Common myeloid progenitor, CD34-positive (primary cell): ENCODE results near the gene CYP27A1.

ENCODE experiments used
- CTCF ChIA-PET: fragments of 350-600 bp; sonication (Branson Sonifier 250); formaldehyde crosslinking; loops from one replicate; lab custom pipeline; 2021; ENCODE audit warnings: antibody characterized with exemption; lab: Charles Lee
- POLR2A ChIA-PET: fragments of 350-600 bp; sonication (Branson Sonifier 250); formaldehyde crosslinking; loops from one replicate; lab custom pipeline; 2021; ENCODE audit warnings: antibody characterized with exemption; lab: Charles Lee
- DNase-seq, 3 donors: peaks; one replicate each; pipeline versions ENCODE4 v3.0.0 to v3.0.0-alpha.2; 2013
- H3K27ac ChIP-seq, 2 experiments: 1 replicate in 1 of 2; 2 replicates in 1 of 2; pipeline ENCODE4 v1.7.0; 2013; ENCODE audit warnings: inconsistent platforms in 2 of 2, low read length in 2 of 2, mild to moderate bottlenecking in 2 of 2, low read depth in 1 of 2, moderate library complexity in 1 of 2; ENCODE audit not compliant: severe bottlenecking in 2 of 2, insufficient read depth in 1 of 2, poor library complexity in 1 of 2
- H3K27me3 ChIP-seq, 5 experiments: replicated peaks in 2 of 5; 1 replicate in 3 of 5; 2 replicates in 2 of 5; pipeline versions ENCODE4 v1.6.1 to v1.7.0; 2013; ENCODE audit warnings: low read length in 4 of 5, mild to moderate bottlenecking in 2 of 5, moderate library complexity in 2 of 5, inconsistent platforms in 1 of 5; ENCODE audit not compliant: insufficient read depth in 5 of 5, control insufficient read depth in 4 of 5
- H3K36me3 ChIP-seq, 4 experiments: 1 replicate in 2 of 4; 2 replicates in 2 of 4; pipeline versions ENCODE4 v1.6.1 to v1.7.0; 2013; ENCODE audit warnings: low read length in 3 of 4, control low read depth in 1 of 4, mild to moderate bottlenecking in 1 of 4; ENCODE audit not compliant: control insufficient read depth in 4 of 4, insufficient read depth in 4 of 4
- H3K4me1 ChIP-seq, 4 experiments: 1 replicate in 3 of 4; 2 replicates in 1 of 4; pipeline versions ENCODE4 v1.6.1 to v1.7.1; 2013; ENCODE audit warnings: low read length in 3 of 4, mild to moderate bottlenecking in 3 of 4, control low read depth in 1 of 4, inconsistent platforms in 1 of 4, moderate library complexity in 1 of 4; ENCODE audit not compliant: control insufficient read depth in 4 of 4, insufficient read depth in 4 of 4; ENCODE audit errors: control extremely low read depth in 1 of 4
- H3K4me3 ChIP-seq, 7 experiments: 1 replicate in 4 of 7; 2 replicates in 3 of 7; pipeline versions ENCODE4 v1.5.1 to v1.7.0; 2013; ENCODE audit warnings: mild to moderate bottlenecking in 7 of 7, low read length in 6 of 7, moderate library complexity in 6 of 7, inconsistent platforms in 2 of 7, low read depth in 2 of 7, control low read depth in 1 of 7; ENCODE audit not compliant: insufficient read depth in 4 of 7, control insufficient read depth in 1 of 7; ENCODE audit errors: extremely low read depth in 1 of 7
- H3K9me3 ChIP-seq, 5 experiments: 1 replicate in 4 of 5; 2 replicates in 1 of 5; pipeline versions ENCODE4 v1.6.1 to v1.7.1; 2013; ENCODE audit warnings: low read length in 4 of 5, mild to moderate bottlenecking in 2 of 5, inconsistent platforms in 1 of 5, low read depth in 1 of 5, moderate library complexity in 1 of 5; ENCODE audit not compliant: control insufficient read depth in 4 of 5, insufficient read depth in 2 of 5; ENCODE audit errors: control extremely low read depth in 1 of 5
- WGBS: methylation state at CpG from one replicate; pipeline ENCODE4 v1.1.5; 2013; ENCODE audit not compliant: insufficient coverage; 5-methylcytosine and 5-hydroxymethylcytosine counted together

CYP27A1 gene

GRCh38 chr2:218798767-218799504 lies 17.0 kb downstream of the CYP27A1 start:
- WGBS = 37% methylated on average over 3 of the region's 12 CpGs
- POLR2A ChIA-PET = no interaction called here
- Histone ChIP-seq H3K36me3 (no peaks in the 10 kb centered on the region), H3K27ac (no peak overlapping the region), H3K4me1 (no peaks in the 10 kb centered on the region), H3K4me3 (no peak overlapping the region), H3K27me3 (peaks cover 6 to 22% (median 11%) of the 10 kb centered on the region in 5 experiments), H3K9me3 (peaks cover 0 to under 1% (median 0%) of the 10 kb centered on the region in 5 experiments)
- CTCF ChIA-PET = no interaction called here
- DNase-seq = peak in 1 of 3 donors; percentile 28

- Histone ChIP-seq H3K27me3 (peaks cover 6 to 24% (median 11%) of the 10 kb centered on the region in 5 experiments), H3K9me3 (peaks cover 0 to 9% (median 1%) of the 10 kb centered on the region in 5 experiments), H3K27ac (no peak overlapping the region), H3K4me1 (no peaks in the 10 kb centered on the region), H3K4me3 (no peak overlapping the region), H3K36me3 (no peaks in the 10 kb centered on the region)
- ChIA-PET POLR2A (no interaction called here), CTCF (no interaction called here)
- DNase-seq = no peak
- WGBS = 92% methylated on average over 3 of the region's 6 CpGs
Observed at GRCh38 chr2:218799990-218800389, 18.0 kb downstream of the CYP27A1 start.

GRCh38 chr2:218802386-218802994 lies 20.5 kb downstream of the CYP27A1 start:
- Histone ChIP-seq H3K36me3 (no peaks in the 10 kb centered on the region), H3K27me3 (peaks cover 4 to 24% (median 11%) of the 10 kb centered on the region in 5 experiments), H3K4me1 (peaks cover 0 to 6% (median 4%) of the 10 kb centered on the region in 4 experiments), H3K27ac (no peak overlapping the region), H3K4me3 (no peak overlapping the region), H3K9me3 (peaks cover 0 to 9% (median 1%) of the 10 kb centered on the region in 5 experiments)
- WGBS = 56% methylated on average over 2 of the region's 4 CpGs
- POLR2A ChIA-PET = no interaction called here
- DNase-seq = peak in 2 of 3 donors; percentile 50 to 60
- CTCF ChIA-PET = no interaction called here

- Histone ChIP-seq H3K27ac (no peak overlapping the region), H3K4me1 (peaks cover 0 to 6% (median 4%) of the 10 kb centered on the region in 4 experiments), H3K36me3 (no peaks in the 10 kb centered on the region), H3K4me3 (no peak overlapping the region), H3K9me3 (peaks cover 0 to 9% (median 1%) of the 10 kb centered on the region in 5 experiments), H3K27me3 (peaks cover 4 to 11% (median 8%) of the 10 kb centered on the region in 5 experiments)
- POLR2A ChIA-PET = no interaction called here
- whole genome bisulfite sequencing = no CpG with 5 or more reads among the region's 1 CpG
- DNase-seq = no peak
- CTCF ChIA-PET = interaction anchor here (1.0 to 1.2 kb wide), 2 partner anchors 10 to 18 kb away, joined by 3 read pairs; no protein-coding TSS in a partner anchor
Observed at GRCh38 chr2:218804817-218805216, 22.9 kb downstream of the CYP27A1 start.

GRCh38 chr2:218805627-218806026 lies 23.7 kb downstream of the CYP27A1 start:
- H3K36me3 ChIP-seq = no peaks in the 10 kb centered on the region
- ChIA-PET CTCF (interaction anchor here (0.6 to 1.3 kb wide), 3 partner anchors 9 to 177 kb away, joined by 3 read pairs; no protein-coding TSS in a partner anchor), POLR2A (no interaction called here)
- WGBS = 78% methylated on average over 1 of the region's 3 CpGs
- H3K27ac ChIP-seq = no peak overlapping the region
- no peak overlapping the region for H3K4me3 ChIP-seq
- peaks cover 0 to 9% (median 1%) of the 10 kb centered on the region in 5 experiments for H3K9me3 ChIP-seq
- H3K27me3 ChIP-seq = peaks cover 0 to 6% (median 5%) of the 10 kb centered on the region in 5 experiments
- DNase-seq = no peak
- H3K4me1 ChIP-seq = peaks cover 0 to 6% (median 4%) of the 10 kb centered on the region in 4 experiments

GRCh38 chr2:218806346-218806978 lies 24.5 kb downstream of the CYP27A1 start:
- H3K27ac ChIP-seq = no peak overlapping the region
- POLR2A ChIA-PET = no interaction called here
- CTCF ChIA-PET = interaction anchor here (0.6 to 1.3 kb wide), 2 partner anchors 11 to 178 kb away, joined by 3 read pairs; no protein-coding TSS in a partner anchor

More at GRCh38 chr2:218806346-218806978, 24.5 kb downstream of the CYP27A1 start:
- Histone ChIP-seq H3K4me3 (peak overlapping the region in 1 of 7 experiments; percentile 1), H3K9me3 (peaks cover 0 to 9% (median 1%) of the 10 kb centered on the region in 5 experiments), H3K4me1 (peaks cover 0 to 6% (median 4%) of the 10 kb centered on the region in 4 experiments), H3K27me3 (peaks cover 0 to 5% (median 4%) of the 10 kb centered on the region in 5 experiments), H3K36me3 (no peaks in the 10 kb centered on the region)
- peak; percentile 36 to 80 (median 76) for DNase-seq
- 20% methylated on average over 3 of the region's 10 CpGs for WGBS
